HL-60 (cell line): Measurements from ENCODE around the gene SLC25A47.
"Not testable (repeated sequence)": the region's sequence is repeated elsewhere in the genome, so short reads cannot be mapped to it uniquely, and the experiment has no call there.

Experiments
- DNase-seq, 2 experiments: peaks; one replicate each; pipeline ENCODE4 v3.0.0-alpha.2; 2010 to 2020; ENCODE audit warnings: low read depth in 1 of 2, low spot score in 1 of 2
- H3K27ac ChIP-seq: fragments of 250-450 bp; sonication (Bioruptor Pico); replicated peaks from 2 replicates; pipeline ENCODE4 v1.5.1; 2020; ENCODE audit warnings: mild to moderate bottlenecking, moderate library complexity
- H3K27me3 ChIP-seq: fragments of 250-450 bp; sonication (Bioruptor Pico); 2 replicates; pipeline ENCODE4 v1.5.1; 2021; ENCODE audit warnings: mild to moderate bottlenecking, moderate library complexity; ENCODE audit not compliant: insufficient read depth, poor library complexity, severe bottlenecking
- H3K4me3 ChIP-seq: replicated peaks from 2 replicates; pipeline ENCODE4 v1.5.1; 2011; ENCODE audit warnings: mild to moderate bottlenecking, control low read depth, low read length; ENCODE audit not compliant: insufficient read depth
- CTCF ChIP-seq: IDR thresholded peaks from one replicate; pipeline ENCODE4 v1.5.1; 2011; ENCODE audit warnings: low read length, control low read depth, inconsistent platforms; ENCODE audit not compliant: insufficient read depth
- GABPA ChIP-seq: IDR thresholded peaks from 2 replicates; pipeline ENCODE4 v1.6.1; 2012; ENCODE audit warnings: low read depth
- POLR2AphosphoS5 ChIP-seq: IDR thresholded peaks from 2 replicates; pipeline ENCODE4 v1.6.1; 2012; ENCODE audit warnings: low read depth
- REST ChIP-seq: IDR thresholded peaks from 2 replicates; pipeline ENCODE4 v1.6.1; 2012; ENCODE audit warnings: low read depth; ENCODE audit not compliant: insufficient replicate concordance
- SPI1 ChIP-seq: IDR thresholded peaks from 2 replicates; pipeline ENCODE4 v1.6.1; 2012; ENCODE audit warnings: low read depth, mild to moderate bottlenecking, borderline replicate concordance

Gene SLC25A47

GRCh38 chr14:100342195-100342594 is 19.1 kb downstream of the SLC25A47 start:
- H3K4me3 ChIP-seq: no peak overlapping the region
- H3K27ac ChIP-seq: peak overlapping the region; percentile 93
- TF ChIP-seq CTCF: no peak
- no peak for DNase-seq
- no peaks in the 10 kb centered on the region for H3K27me3 ChIP-seq

- not testable (repeated sequence) for H3K27me3 ChIP-seq, DNase-seq, H3K4me3 ChIP-seq
- peak overlapping the region; percentile 1; the same call in 1 of the 2 replicates for H3K27ac ChIP-seq
Observed at GRCh38 chr14:100342826-100343225, 19.7 kb downstream of the SLC25A47 start.

- DNase-seq, H3K27ac ChIP-seq, H3K4me3 ChIP-seq, H3K27me3 ChIP-seq: not testable (repeated sequence)
Observed at GRCh38 chr14:100344657-100345056, 21.5 kb downstream of the SLC25A47 start.

- Histone ChIP-seq H3K27ac (no peak overlapping the region), H3K4me3 (no peak overlapping the region), H3K27me3 (no peaks in the 10 kb centered on the region)
- TF ChIP-seq CTCF: no peak
- no peak for TF ChIP-seq GABPA
- TF ChIP-seq POLR2AphosphoS5: no peak
- TF ChIP-seq SPI1: no peak
- no peak for TF ChIP-seq REST
- no peak for DNase-seq
Observed at GRCh38 chr14:100345711-100346110, 22.6 kb downstream of the SLC25A47 start.

- H3K27ac ChIP-seq: no peak overlapping the region
- H3K4me3 ChIP-seq: no peak overlapping the region
- DNase-seq: no peak
- H3K27me3 ChIP-seq: no peaks in the 10 kb centered on the region
- TF ChIP-seq SPI1: no peak
- no peak for TF ChIP-seq POLR2AphosphoS5
- TF ChIP-seq GABPA: no peak
- no peak for TF ChIP-seq CTCF
- no peak for TF ChIP-seq REST
Observed at GRCh38 chr14:100346306-100347091, 23.4 kb downstream of the SLC25A47 start.
